Measurements from ENCODE around the gene PAPPA2.

PAPPA2 gene

GRCh38 chr1:176854121-176854520 lies 391.1 kb downstream of the PAPPA2 start:
- H3K4me3 ChIP-seq (ENCODE audit: low read depth, low read length), result no peak overlapping the region
- TF ChIP-seq CTCF (IDR thresholded peaks at IDR 0.05; ENCODE audit: low read depth, low read length), result no peak

GRCh38 chr1:176854758-176855745 lies 392.1 kb downstream of the PAPPA2 start:
- H3K4me3 ChIP-seq (ENCODE audit: low read depth, low read length), result no peak overlapping the region
- TF ChIP-seq CTCF (IDR thresholded peaks at IDR 0.05; ENCODE audit: low read depth, low read length), result no peak

- H3K4me3 ChIP-seq (ENCODE audit: low read depth, low read length), result no peak overlapping the region
- no peak for TF ChIP-seq CTCF (IDR thresholded peaks at IDR 0.05; ENCODE audit: low read depth, low read length)
Observed at GRCh38 chr1:176857632-176858031, 394.7 kb downstream of the PAPPA2 start.

GRCh38 chr1:176858433-176858916 lies 395.5 kb downstream of the PAPPA2 start:
- H3K4me3 ChIP-seq (ENCODE audit: low read depth, low read length), result no peak overlapping the region
- no peak for TF ChIP-seq CTCF (IDR thresholded peaks at IDR 0.05; ENCODE audit: low read depth, low read length)

GRCh38 chr1:176863613-176864012 lies 400.6 kb downstream of the PAPPA2 start:
- no peak overlapping the region for H3K4me3 ChIP-seq (ENCODE audit: low read depth, low read length)
- no peak for TF ChIP-seq CTCF (IDR thresholded peaks at IDR 0.05; ENCODE audit: low read depth, low read length)

- H3K4me3 ChIP-seq (ENCODE audit: low read depth, low read length), result no peak overlapping the region
- no peak for TF ChIP-seq CTCF (IDR thresholded peaks at IDR 0.05; ENCODE audit: low read depth, low read length)
Observed at GRCh38 chr1:176864211-176864610, 401.2 kb downstream of the PAPPA2 start.
